Mucosa of rectum (tissue), 2 donors: Measurements from ENCODE around the gene ANKRD49.

Source experiments
- H3K27ac ChIP-seq, 2 donors: one replicate each; pipeline ENCODE4 v1.7.0; 2013; ENCODE audit warnings: inconsistent platforms in 2 of 2, low read depth in 2 of 2, low read length in 2 of 2
- H3K27me3 ChIP-seq, 2 donors: one replicate each; pipeline ENCODE4 v1.7.0; 2013; ENCODE audit warnings: low read length in 2 of 2; ENCODE audit not compliant: control insufficient read depth in 2 of 2, insufficient read depth in 2 of 2
- H3K36me3 ChIP-seq, 2 donors: one replicate each; pipeline ENCODE4 v1.7.0; 2013; ENCODE audit warnings: low read length in 2 of 2; ENCODE audit not compliant: control insufficient read depth in 2 of 2, insufficient read depth in 2 of 2
- H3K4me1 ChIP-seq, 2 donors: one replicate each; pipeline ENCODE4 v1.7.0; 2013; ENCODE audit warnings: low read length in 2 of 2, mild to moderate bottlenecking in 1 of 2; ENCODE audit not compliant: control insufficient read depth in 2 of 2, insufficient read depth in 2 of 2
- H3K4me3 ChIP-seq, 2 donors: one replicate each; pipeline ENCODE4 v1.7.0; 2013; ENCODE audit warnings: low read length in 2 of 2
- H3K9ac ChIP-seq, 2 donors: one replicate each; pipeline ENCODE4 v1.7.0; 2013; ENCODE audit warnings: low read length in 2 of 2, low read depth in 1 of 2, mild to moderate bottlenecking in 1 of 2
- H3K9me3 ChIP-seq, 2 donors: one replicate each; pipeline ENCODE4 v1.7.0; 2013; ENCODE audit warnings: low read length in 2 of 2; ENCODE audit not compliant: control insufficient read depth in 2 of 2
- donor health status: healthy.
- donor health status: Normal muscosa, but diverticular disease.

The ANKRD49 gene

DNA sequence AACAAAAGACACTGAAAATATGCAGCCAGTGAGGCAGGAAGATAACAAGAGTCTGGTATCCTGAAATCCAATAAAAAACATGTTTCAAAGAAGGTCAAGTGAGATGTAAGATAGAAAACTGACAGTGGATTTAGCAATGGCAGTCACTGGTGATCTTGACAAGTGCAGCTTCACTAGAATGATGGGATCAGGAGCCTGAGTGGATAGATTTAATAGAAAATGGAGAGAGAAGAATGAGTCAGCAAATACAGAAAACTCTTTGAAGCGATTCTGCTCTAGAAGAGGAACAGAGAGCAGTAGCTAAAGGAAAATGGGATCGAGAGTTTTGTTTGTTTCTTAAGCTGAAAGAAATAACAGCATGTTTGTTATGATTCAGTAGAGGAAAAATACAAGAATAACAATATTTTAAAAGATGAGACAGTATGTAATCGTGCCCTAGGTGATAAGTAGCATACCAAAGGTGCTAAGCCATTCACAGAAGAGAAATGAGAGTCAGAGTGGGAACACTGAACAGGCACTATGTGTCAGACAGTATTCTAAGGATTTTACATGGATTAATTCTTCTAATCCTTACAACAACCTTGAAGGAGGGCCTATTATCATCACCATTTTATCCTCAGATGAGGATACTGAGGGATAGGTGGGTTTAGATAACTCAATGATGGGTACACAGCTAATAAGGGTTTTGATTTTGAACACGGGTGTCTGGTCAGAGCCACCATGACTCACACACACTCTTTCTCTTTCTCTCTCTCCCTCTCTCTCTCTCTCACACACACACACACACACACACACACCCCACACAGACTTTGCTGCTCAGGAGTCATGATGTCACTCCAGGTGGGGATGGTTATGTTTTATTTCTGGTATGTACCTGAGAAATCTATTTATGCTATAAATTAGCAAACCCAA lies 36.4 kb upstream of the ANKRD49 start:
- no peak overlapping the region for H3K4me3 ChIP-seq
- H3K27me3 ChIP-seq, result no peaks in the 10 kb centered on the region
- H3K9me3 ChIP-seq, result no peaks in the 10 kb centered on the region
- peaks cover 5 to 22% of the 10 kb centered on the region in 2 donors for H3K36me3 ChIP-seq
- no peaks in the 10 kb centered on the region for H3K4me1 ChIP-seq
- H3K27ac ChIP-seq, result no peak overlapping the region
- no peak overlapping the region for H3K9ac ChIP-seq

DNA sequence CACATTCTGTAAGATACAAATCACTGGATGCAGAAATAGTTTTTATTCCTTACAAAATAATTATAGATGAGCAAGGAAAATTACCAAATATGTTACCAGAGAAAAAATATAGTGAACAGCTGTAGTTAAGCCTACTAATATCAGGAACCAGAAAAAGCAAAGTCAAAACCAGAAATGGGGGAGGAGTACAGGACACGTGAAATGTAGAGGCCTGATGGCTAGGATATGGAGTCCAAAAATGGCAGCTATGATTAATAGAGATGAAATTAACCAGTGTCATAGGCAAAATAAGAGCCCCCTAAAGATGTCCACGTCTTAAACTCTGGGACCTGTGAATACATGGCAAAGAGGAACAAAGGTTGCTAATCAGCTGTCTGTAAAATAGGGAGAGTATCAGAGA lies 34.2 kb upstream of the ANKRD49 start:
- Histone ChIP-seq H3K4me3 (no peak overlapping the region), H3K27me3 (no peaks in the 10 kb centered on the region), H3K4me1 (no peaks in the 10 kb centered on the region), H3K27ac (no peak overlapping the region), H3K9me3 (no peaks in the 10 kb centered on the region), H3K9ac (no peak overlapping the region), H3K36me3 (peaks cover 5 to 22% of the 10 kb centered on the region in 2 donors)

DNA sequence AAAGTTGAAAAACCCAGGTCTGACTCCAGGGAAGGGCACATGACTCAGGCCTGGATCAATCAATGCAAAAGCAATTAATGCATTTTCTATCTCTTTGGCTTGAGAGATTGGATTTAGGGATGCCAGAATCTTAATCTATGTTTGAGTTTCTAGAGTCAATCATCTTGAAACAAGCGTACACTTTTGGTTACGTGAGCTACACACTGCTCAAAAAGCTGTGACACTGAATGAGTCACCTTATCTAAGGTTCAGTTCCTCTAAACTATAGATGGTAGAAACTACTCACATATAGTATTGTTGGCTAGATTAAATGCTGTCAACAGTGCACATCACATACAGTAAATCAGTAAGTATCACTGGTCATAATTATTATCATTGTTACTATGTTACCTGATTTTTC lies 24.4 kb upstream of the ANKRD49 start:
- Histone ChIP-seq H3K9me3 (no peaks in the 10 kb centered on the region), H3K27ac (no peak overlapping the region), H3K36me3 (peaks cover 3 to 18% of the 10 kb centered on the region in 2 donors), H3K4me3 (no peak overlapping the region), H3K4me1 (no peaks in the 10 kb centered on the region), H3K27me3 (no peaks in the 10 kb centered on the region), H3K9ac (no peak overlapping the region)

DNA sequence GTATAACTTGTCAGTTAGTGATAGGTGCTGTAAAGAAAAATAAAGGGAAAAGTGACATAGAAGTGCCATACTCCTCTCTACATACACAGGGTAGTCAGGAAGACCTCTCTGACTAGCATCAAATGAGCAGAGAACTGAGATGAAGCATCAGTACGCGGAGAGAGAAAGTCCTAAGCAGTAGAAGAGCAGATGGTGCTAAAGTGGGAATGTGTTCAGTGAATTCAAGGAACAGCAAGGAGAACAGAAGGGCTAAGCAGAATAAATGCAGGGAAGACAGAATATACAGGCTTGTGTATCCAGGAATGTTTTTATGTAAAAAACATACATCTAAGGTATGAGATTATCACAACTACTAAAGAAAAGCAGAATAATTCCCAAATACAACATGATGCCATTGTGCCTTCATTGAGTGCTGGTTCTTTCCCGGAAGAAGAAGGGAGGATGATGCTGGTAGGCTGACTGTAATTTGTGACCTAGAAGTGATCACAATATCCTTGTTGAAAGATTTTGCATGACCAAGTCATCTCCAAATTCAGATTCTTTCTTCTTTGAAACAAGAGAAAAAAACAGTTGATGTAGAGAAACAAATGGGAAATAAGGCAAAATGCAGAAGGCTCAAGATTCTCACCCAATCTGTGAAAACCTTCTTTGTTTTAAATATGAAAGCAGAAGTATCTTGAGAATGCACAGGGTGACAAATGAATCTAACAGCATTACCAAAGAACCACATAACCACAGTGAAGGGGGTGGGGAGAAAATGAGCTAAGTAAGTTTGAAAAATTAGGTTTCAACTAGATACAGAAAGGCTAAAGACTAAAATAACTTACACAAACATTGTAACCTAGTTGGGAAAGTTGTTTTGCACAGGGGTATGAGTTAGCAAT lies 20.6 kb upstream of the ANKRD49 start:
- no peaks in the 10 kb centered on the region for H3K9me3 ChIP-seq
- no peak overlapping the region for H3K9ac ChIP-seq
- no peak overlapping the region for H3K4me3 ChIP-seq
- H3K4me1 ChIP-seq, result no peaks in the 10 kb centered on the region
- no peak overlapping the region for H3K27ac ChIP-seq
- H3K27me3 ChIP-seq, result no peaks in the 10 kb centered on the region
- H3K36me3 ChIP-seq, result peaks cover 5 to 18% of the 10 kb centered on the region in 2 donors

DNA sequence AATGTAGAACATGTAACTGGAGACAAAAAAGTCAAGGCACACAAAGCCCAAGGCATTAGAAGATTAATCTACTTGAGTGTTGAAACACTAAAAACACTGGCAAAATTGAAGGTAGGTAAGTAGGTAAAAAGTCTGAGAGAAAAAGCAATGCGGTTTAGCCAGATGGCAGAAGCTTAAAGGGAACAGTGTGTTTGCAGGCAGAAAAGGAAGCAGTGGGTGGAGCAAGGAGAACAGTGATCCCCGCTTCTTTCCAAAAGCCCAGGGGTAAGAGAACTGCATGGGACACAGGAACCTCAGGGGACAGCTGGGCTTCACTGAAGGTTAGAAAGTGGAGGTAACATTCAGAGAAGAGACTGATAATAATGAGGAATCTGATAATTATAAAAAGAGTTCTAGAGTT lies 16.2 kb upstream of the ANKRD49 start:
- Histone ChIP-seq H3K4me3 (no peak overlapping the region), H3K27ac (no peak overlapping the region), H3K9ac (no peak overlapping the region), H3K4me1 (no peaks in the 10 kb centered on the region), H3K36me3 (peaks cover 9 to 25% of the 10 kb centered on the region in 2 donors), H3K27me3 (no peaks in the 10 kb centered on the region), H3K9me3 (no peaks in the 10 kb centered on the region)

DNA sequence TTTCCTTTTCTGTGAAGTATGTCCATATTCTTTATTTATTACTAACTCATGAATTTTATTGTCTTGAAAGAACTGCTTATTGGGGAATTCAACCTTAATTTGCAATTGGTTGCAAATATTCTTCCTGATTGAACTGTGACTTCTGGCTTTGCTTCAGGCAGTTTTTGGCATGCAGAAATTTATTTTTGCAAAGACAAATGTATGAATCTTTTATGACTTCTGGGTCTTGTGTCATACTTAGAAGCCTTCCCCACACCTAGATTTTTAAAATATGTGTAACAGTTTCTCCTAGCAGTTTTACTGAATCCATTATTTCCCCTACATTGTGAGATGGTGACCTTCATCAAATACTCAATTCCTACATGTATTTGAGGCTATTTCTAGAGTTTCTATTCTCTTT lies 12.4 kb upstream of the ANKRD49 start:
- H3K4me3 ChIP-seq, result no peak overlapping the region
- H3K9me3 ChIP-seq, result no peaks in the 10 kb centered on the region
- H3K9ac ChIP-seq, result no peak overlapping the region
- H3K4me1 ChIP-seq, result no peaks in the 10 kb centered on the region
- no peaks in the 10 kb centered on the region for H3K27me3 ChIP-seq
- peaks cover 33 to 34% of the 10 kb centered on the region in 2 donors for H3K36me3 ChIP-seq
- no peak overlapping the region for H3K27ac ChIP-seq

DNA sequence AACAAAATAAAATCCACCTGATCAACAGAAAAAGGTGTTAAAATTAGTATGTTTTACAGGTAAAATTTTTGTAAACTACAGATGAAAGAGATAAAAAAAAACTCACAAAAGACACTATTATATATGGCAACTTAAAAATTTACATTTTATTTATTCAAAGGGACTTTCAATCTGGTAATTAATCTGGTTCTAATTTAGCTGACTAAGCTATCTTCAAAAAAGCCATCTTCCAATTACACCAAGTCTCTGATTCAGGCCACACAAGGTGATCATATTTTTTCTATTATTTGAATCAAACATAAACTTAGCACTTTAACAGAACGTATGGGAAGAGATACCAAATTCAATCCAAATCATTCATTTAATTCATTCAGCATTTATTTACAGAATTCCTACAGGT lies 7.7 kb upstream of the ANKRD49 start:
- H3K9ac ChIP-seq, result no peak overlapping the region
- no peaks in the 10 kb centered on the region for H3K27me3 ChIP-seq
- H3K36me3 ChIP-seq, result peaks cover 49 to 52% of the 10 kb centered on the region in 2 donors
- no peaks in the 10 kb centered on the region for H3K9me3 ChIP-seq
- H3K27ac ChIP-seq, result no peak overlapping the region
- no peaks in the 10 kb centered on the region for H3K4me1 ChIP-seq
- H3K4me3 ChIP-seq, result no peak overlapping the region

DNA sequence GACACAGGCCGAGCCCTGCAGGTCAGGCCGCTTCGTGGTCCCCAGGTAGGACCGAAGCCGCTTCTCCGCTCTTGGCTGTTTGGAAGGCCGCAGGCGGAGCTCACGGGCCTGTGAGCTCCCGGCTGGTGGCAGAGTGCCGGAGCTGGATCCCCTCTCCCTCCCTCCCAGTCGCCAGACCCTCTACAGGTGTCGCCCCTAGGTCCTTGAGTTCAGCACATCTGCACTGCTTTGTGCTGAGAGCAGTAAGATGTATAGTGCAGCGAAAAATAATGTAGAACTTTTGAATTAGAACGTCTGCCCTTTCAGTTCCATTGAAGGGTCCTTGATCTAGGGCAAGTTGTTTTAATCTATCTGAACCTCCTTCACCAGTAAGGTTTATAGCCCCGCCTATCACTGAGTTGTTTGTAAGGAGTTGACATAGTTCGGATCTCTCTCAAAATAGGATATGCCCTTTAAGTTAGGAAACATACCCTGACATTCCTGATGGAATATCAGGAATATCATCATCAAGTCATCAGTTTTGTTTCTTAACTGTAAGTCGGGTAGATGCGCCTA lies 419 bp downstream of the ANKRD49 start:
- Histone ChIP-seq H3K36me3 (peaks cover 27 to 35% of the 10 kb centered on the region in 2 donors), H3K4me1 (peaks cover 14% of the 10 kb centered on the region in 2 donors), H3K4me3 (peak overlapping the region; percentile 96), H3K27ac (peak overlapping the region; percentile 74 to 75), H3K9ac (peak overlapping the region; percentile 88 to 93), H3K9me3 (no peaks in the 10 kb centered on the region), H3K27me3 (no peaks in the 10 kb centered on the region)

DNA sequence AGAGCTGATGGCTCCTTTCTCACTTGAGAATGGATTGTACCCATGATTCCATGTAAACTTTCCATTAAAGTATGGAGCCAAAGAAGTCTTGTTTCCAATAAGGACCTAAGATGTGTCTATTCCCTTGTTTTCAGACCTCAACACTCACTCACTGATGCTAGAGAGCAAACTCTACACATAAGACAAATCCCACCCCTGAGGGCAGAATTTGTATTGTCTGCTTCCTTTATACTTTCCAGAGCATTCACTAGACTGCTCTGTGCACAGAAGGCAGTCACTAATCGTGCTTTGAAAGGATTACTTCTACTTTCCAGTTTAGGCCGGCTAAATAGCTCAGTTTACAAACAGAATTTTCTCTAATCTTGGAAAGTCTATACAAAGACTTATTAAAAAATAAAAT lies 6.4 kb downstream of the ANKRD49 start:
- Histone ChIP-seq H3K4me1 (no peaks in the 10 kb centered on the region), H3K27ac (no peak overlapping the region), H3K9ac (no peak overlapping the region), H3K36me3 (peaks cover 35 to 39% of the 10 kb centered on the region in 2 donors), H3K9me3 (no peaks in the 10 kb centered on the region), H3K4me3 (no peak overlapping the region), H3K27me3 (no peaks in the 10 kb centered on the region)

DNA sequence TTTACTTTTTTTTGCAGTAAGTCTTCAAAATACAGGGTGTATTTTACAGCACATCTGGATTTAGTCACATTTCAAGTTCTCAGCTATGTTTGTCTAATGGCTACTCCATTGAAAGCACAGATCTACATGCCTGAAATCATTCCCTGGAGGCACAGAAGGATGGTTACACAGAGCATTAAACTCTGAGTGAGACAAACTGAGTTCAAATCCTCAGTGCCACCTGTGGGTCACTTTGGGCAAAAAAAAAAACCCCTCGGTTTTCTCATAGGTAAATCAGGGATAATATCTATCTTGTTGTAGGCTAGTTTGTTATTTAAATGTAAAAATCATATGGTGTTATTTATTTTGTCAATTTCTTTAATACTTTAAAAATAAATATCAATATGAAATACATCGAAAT lies 7.7 kb downstream of the ANKRD49 start:
- no peak overlapping the region for H3K4me3 ChIP-seq
- peaks cover 35 to 39% of the 10 kb centered on the region in 2 donors for H3K36me3 ChIP-seq
- no peaks in the 10 kb centered on the region for H3K27me3 ChIP-seq
- H3K4me1 ChIP-seq, result no peaks in the 10 kb centered on the region
- H3K9ac ChIP-seq, result no peak overlapping the region
- H3K9me3 ChIP-seq, result no peaks in the 10 kb centered on the region
- H3K27ac ChIP-seq, result no peak overlapping the region
